Smooth muscle cell (in vitro differentiated cells): Measurements from ENCODE around the gene PTPRCAP. TPM values are rescaled to one million over a fixed set of nuclear protein-coding genes. Genes with fewer than 3 reads are reported as not detected.

Experiments used
- DNase-seq: peaks from one replicate; lab custom pipeline; 2025; ENCODE audit not compliant: unreplicated experiment; lab: John Stamatoyannopoulos, UW
- H2AFZ ChIP-seq: fragments of 200-600 bp; sonication (generic); 2 replicates; pipeline ENCODE4 v1.6.0; 2016; ENCODE audit warnings: antibody characterized with exemption, low read depth, mild to moderate bottlenecking
- H3F3A ChIP-seq: fragments of 200-600 bp; sonication (generic); 2 replicates; pipeline ENCODE4 v1.6.0; 2017; ENCODE audit warnings: antibody characterized with exemption, low read depth
- H3K27ac ChIP-seq: fragments of 200-600 bp; sonication (generic); 2 replicates; pipeline ENCODE4 v1.5.1; 2016; ENCODE audit warnings: low read depth, mild to moderate bottlenecking
- H3K27me3 ChIP-seq: fragments of 200-600 bp; sonication (generic); 2 replicates; pipeline ENCODE4 v1.6.1; 2016; ENCODE audit warnings: low read depth, mild to moderate bottlenecking
- H3K36me3 ChIP-seq: fragments of 200-600 bp; sonication (generic); 2 replicates; pipeline ENCODE4 v1.5.1; 2016; ENCODE audit warnings: low read depth
- H3K4me1 ChIP-seq: fragments of 200-600 bp; sonication (generic); 2 replicates; pipeline ENCODE4 v1.5.1; 2016; ENCODE audit warnings: low read depth
- H3K4me2 ChIP-seq: fragments of 200-600 bp; sonication (generic); 2 replicates; pipeline ENCODE4 v1.6.0; 2016; ENCODE audit warnings: mild to moderate bottlenecking
- H3K4me3 ChIP-seq: fragments of 200-600 bp; sonication (generic); 2 replicates; pipeline ENCODE4 v1.5.1; 2016; ENCODE audit warnings: mild to moderate bottlenecking
- H3K79me2 ChIP-seq: fragments of 200-600 bp; sonication (generic); 2 replicates; pipeline ENCODE4 v1.6.0; 2016; ENCODE audit warnings: low read depth, mild to moderate bottlenecking
- H3K9ac ChIP-seq: fragments of 200-600 bp; sonication (generic); 2 replicates; pipeline ENCODE4 v1.6.0; 2016; ENCODE audit warnings: low read depth
- H3K9me3 ChIP-seq: fragments of 200-600 bp; sonication (generic); replicated peaks from 2 replicates; pipeline ENCODE4 v1.5.1; 2016; ENCODE audit warnings: low read depth
- H4K20me1 ChIP-seq: fragments of 200-600 bp; sonication (generic); 2 replicates; pipeline ENCODE4 v1.6.0; 2016; ENCODE audit warnings: low read depth
- CTCF ChIP-seq: fragments of 200-600 bp; sonication (generic); IDR thresholded peaks from 2 replicates; pipeline ENCODE4 v1.5.1; 2017; ENCODE audit warnings: borderline replicate concordance, mild to moderate bottlenecking, antibody characterized with exemption; ENCODE audit not compliant: insufficient read depth, poor library complexity, severe bottlenecking
- WGBS: methylation state at CpG from one replicate; pipeline ENCODE4 v1.1.7; 2016; ENCODE audit warnings: low lambda C conversion rate; 5-methylcytosine and 5-hydroxymethylcytosine counted together
- polyA plus RNA-seq: library from polyadenylated mRNA; unstranded; fragments of >200 nt; fragmentation: Nextera tagmentation; extraction: Ambion mirVana; gene quantifications from 2 replicates; pipeline ENCODE4 v1.2.1, GENCODE V29; 2016
- total RNA-seq: library from RNA; depleted of rRNA; stranded (reverse); fragments of >200 nt; gene quantifications from 2 replicates; pipeline ENCODE4 v1.2.3, GENCODE V29; 2014

Gene PTPRCAP
- total and polyA plus RNA-seq, 2 experiments from 2014 or later = 1.1 TPM; not detected in 1

DNA sequence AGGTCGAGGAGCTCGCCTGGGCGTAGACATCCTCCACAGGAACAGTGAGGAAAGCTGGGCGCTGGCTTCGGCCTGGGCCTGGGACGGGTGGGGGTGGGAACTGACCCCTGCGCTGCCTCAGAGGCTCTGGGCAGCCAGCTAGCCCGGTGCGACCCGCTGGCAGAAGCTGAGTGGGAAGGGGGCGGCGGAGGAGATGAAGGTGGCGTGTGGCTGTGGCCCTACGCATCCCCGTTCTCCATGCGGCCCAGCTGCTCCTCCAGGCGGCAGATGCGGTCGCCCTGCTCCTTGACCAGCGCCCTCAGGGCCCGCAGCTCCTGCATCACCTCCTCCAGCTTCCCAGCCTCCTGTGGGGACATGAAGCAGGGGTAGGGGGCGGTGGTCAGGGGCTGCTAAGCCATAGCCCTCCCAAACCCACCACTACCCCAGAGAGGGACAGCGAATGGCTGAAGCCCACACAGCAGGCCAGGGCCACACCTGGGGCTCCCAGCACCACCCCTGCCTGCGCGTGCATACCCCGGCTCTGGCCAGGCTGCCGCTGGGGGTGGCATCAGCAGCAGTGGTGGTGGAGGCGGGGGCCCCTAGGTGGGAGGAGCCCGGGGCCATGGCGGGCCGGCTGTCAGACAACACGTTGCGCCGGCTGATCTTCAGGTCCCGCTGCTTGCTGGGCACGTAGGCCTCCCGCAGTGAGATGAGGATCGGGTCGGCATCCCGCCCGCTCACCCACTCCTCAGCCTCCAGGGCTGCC lies 848 bp upstream of the PTPRCAP start:
- no peaks in the 10 kb centered on the region for H4K20me1 ChIP-seq
- H3K27me3 ChIP-seq = no peaks in the 10 kb centered on the region
- no peaks in the 10 kb centered on the region for H3K4me1 ChIP-seq
- H2AFZ ChIP-seq = no peak overlapping the region
- H3K27ac ChIP-seq = no peak overlapping the region
- H3K79me2 ChIP-seq = peaks cover 5% of the 10 kb centered on the region
- no peaks in the 10 kb centered on the region for H3F3A ChIP-seq
- no peak overlapping the region for H3K4me3 ChIP-seq
- H3K9me3 ChIP-seq = no peaks in the 10 kb centered on the region
- H3K36me3 ChIP-seq = no peaks in the 10 kb centered on the region
- no peak for TF ChIP-seq CTCF
- no peak for DNase-seq
- WGBS = 91% methylated on average over 19 of the region's 41 CpGs
- no peak overlapping the region for H3K9ac ChIP-seq
- H3K4me2 ChIP-seq = no peak overlapping the region

DNA sequence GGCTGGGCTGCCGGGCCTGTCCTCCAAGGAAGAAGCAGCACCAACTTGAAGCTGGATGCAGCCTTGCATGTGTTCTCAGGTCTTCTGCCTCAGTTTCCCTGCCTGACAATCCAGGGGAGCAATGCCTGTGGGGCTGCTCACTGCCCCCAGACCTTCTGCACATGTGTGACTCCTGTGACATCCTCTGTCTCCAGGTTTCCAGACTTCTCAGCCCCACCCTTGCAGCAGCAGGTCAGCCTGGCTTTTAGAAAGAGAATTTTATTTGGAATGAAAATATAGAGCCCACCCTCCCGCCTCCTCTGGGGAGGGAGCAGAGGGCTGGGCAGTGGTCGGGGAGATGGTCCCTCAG lies 301 bp upstream of the PTPRCAP start:
- no peaks in the 10 kb centered on the region for H3K36me3 ChIP-seq
- no peaks in the 10 kb centered on the region for H4K20me1 ChIP-seq

GRCh38 chr11:67436459-67437081 lies 912 bp downstream of the PTPRCAP start:
- TF ChIP-seq CTCF = no peak
- Histone ChIP-seq H3K9ac (no peak overlapping the region), H2AFZ (no peak overlapping the region), H3K4me2 (no peak overlapping the region), H3K4me3 (no peak overlapping the region), H3K79me2 (no peaks in the 10 kb centered on the region), H3K27me3 (no peaks in the 10 kb centered on the region), H4K20me1 (no peaks in the 10 kb centered on the region), H3F3A (no peaks in the 10 kb centered on the region), H3K9me3 (no peaks in the 10 kb centered on the region), H3K27ac (no peak overlapping the region), H3K36me3 (no peaks in the 10 kb centered on the region), H3K4me1 (no peaks in the 10 kb centered on the region)
- WGBS = 64% methylated on average over 5 of the region's 6 CpGs
- DNase-seq = no peak

More for the DNA sequence above, 301 bp upstream of the PTPRCAP start:
- Histone ChIP-seq H2AFZ (no peak overlapping the region), H3K4me2 (no peak overlapping the region), H3K4me3 (no peak overlapping the region), H3F3A (no peaks in the 10 kb centered on the region), H3K9me3 (no peaks in the 10 kb centered on the region), H3K79me2 (peaks cover under 1% of the 10 kb centered on the region), H3K9ac (no peak overlapping the region), H3K27me3 (no peaks in the 10 kb centered on the region), H3K27ac (no peak overlapping the region), H3K4me1 (no peaks in the 10 kb centered on the region)
- WGBS = 91% methylated on average over 3 of the region's 3 CpGs
- no peak for DNase-seq
- TF ChIP-seq CTCF = no peak
